GM23338 (cell line): ENCODE results near the gene IMMP2L. TPM values are rescaled to one million over a fixed set of nuclear protein-coding genes. Genes with fewer than 3 reads are reported as not detected.
"Not testable (repeated sequence)": the region's sequence is repeated elsewhere in the genome, so short reads cannot be mapped to it uniquely, and the experiment has no call there.

ENCODE experiments used
- ATAC-seq: fragments of 200-7000 bp; cut with Tn5 transposase; 3 replicates; pipeline ENCODE4 v1.9.1; 2020
- DNase-seq: peaks from one replicate; pipeline ENCODE4 v3.0.0-alpha.2; 2015; ENCODE audit warnings: low spot score
- H2AFZ ChIP-seq: fragments of 200-600 bp; sonication (generic); 2 replicates; pipeline ENCODE4 v1.8.0; 2016; ENCODE audit warnings: antibody characterized with exemption, mild to moderate bottlenecking, moderate library complexity
- H3F3A ChIP-seq: fragments of 200-600 bp; sonication (generic); replicated peaks from 2 replicates; pipeline ENCODE4 v1.8.0; 2017; ENCODE audit warnings: antibody characterized with exemption, mixed run types, low read depth
- H3K27ac ChIP-seq: fragments of 200-600 bp; sonication (generic); 2 replicates; pipeline ENCODE4 v1.6.1; 2016; ENCODE audit warnings: low read depth
- H3K27me3 ChIP-seq: fragments of 200-600 bp; sonication (generic); 2 replicates; pipeline ENCODE4 v1.8.0; 2016; ENCODE audit warnings: mild to moderate bottlenecking, mixed run types, moderate library complexity; ENCODE audit not compliant: insufficient read depth
- H3K36me3 ChIP-seq: fragments of 200-600 bp; sonication (generic); 2 replicates; pipeline ENCODE4 v1.8.0; 2016; ENCODE audit warnings: mild to moderate bottlenecking; ENCODE audit not compliant: insufficient read depth
- H3K4me1 ChIP-seq: fragments of 200-600 bp; sonication (generic); 2 replicates; pipeline ENCODE4 v1.8.0; 2016; ENCODE audit warnings: mild to moderate bottlenecking, moderate library complexity; ENCODE audit not compliant: insufficient read depth
- H3K4me2 ChIP-seq: fragments of 200-600 bp; sonication (generic); 2 replicates; pipeline ENCODE4 v1.7.1; 2017; ENCODE audit warnings: mixed run types
- H3K4me3 ChIP-seq: fragments of 200-600 bp; sonication (generic); 2 replicates; pipeline ENCODE4 v1.6.1; 2016; ENCODE audit warnings: mixed run types
- H3K79me2 ChIP-seq: fragments of 200-600 bp; sonication (generic); replicated peaks from 2 replicates; pipeline ENCODE4 v1.8.0; 2017; ENCODE audit warnings: mild to moderate bottlenecking; ENCODE audit not compliant: insufficient read depth
- H3K9me2 ChIP-seq: fragments of 200-600 bp; sonication (generic); 2 replicates; pipeline ENCODE4 v1.8.0; 2017; ENCODE audit not compliant: insufficient read depth
- H4K20me1 ChIP-seq: fragments of 200-600 bp; sonication (generic); replicated peaks from 2 replicates; pipeline ENCODE4 v1.8.0; 2017; ENCODE audit warnings: mild to moderate bottlenecking; ENCODE audit not compliant: insufficient read depth
- H3K27ac Mint-ChIP-seq: 2 replicates; pipeline ENCODE4 v1.8.0; 2020; ENCODE audit warnings: inconsistent platforms, mild to moderate bottlenecking, moderate library complexity, mixed read lengths
- H3K27me3 Mint-ChIP-seq: 3 replicates; pipeline ENCODE4 v1.8.0; 2022; ENCODE audit warnings: low read depth, mild to moderate bottlenecking, moderate library complexity, mixed read lengths, inconsistent platforms; ENCODE audit not compliant: insufficient read depth, poor library complexity
- H3K36me3 Mint-ChIP-seq: 3 replicates; pipeline ENCODE4 v1.8.0; 2021; ENCODE audit warnings: low read depth, mild to moderate bottlenecking, inconsistent platforms, moderate library complexity, mixed read lengths
- H3K4me1 Mint-ChIP-seq: 3 replicates; pipeline ENCODE4 v1.8.0; 2020; ENCODE audit warnings: mild to moderate bottlenecking, inconsistent platforms, mixed read lengths
- H3K4me3 Mint-ChIP-seq: 3 replicates; pipeline ENCODE4 v1.8.0; 2021; ENCODE audit warnings: moderate library complexity, mild to moderate bottlenecking, inconsistent platforms, mixed read lengths
- H3K9me3 Mint-ChIP-seq: 3 replicates; pipeline ENCODE4 v1.8.0; 2020; ENCODE audit warnings: moderate library complexity, mild to moderate bottlenecking, inconsistent platforms, mixed read lengths
- CREB1 ChIP-seq: fragments of 250-450 bp; sonication (Bioruptor Pico); IDR thresholded peaks from 2 replicates; pipeline ENCODE4 v1.5.0; 2020; ENCODE audit warnings: low read depth, mild to moderate bottlenecking, moderate library complexity
- ETS1 ChIP-seq: IDR thresholded peaks from 2 replicates; pipeline ENCODE4 v1.6.1; 2016; ENCODE audit warnings: antibody characterized with exemption
- NANOG ChIP-seq: IDR thresholded peaks from 2 replicates; pipeline ENCODE4 v1.6.1; 2016; ENCODE audit warnings: antibody characterized with exemption, borderline replicate concordance
- REST ChIP-seq: IDR thresholded peaks from one replicate; pipeline ENCODE4 v1.6.1; 2018; ENCODE audit warnings: antibody characterized with exemption; ENCODE audit not compliant: unreplicated experiment
- ZNF462 ChIP-seq: fragments of 250-450 bp; sonication (Bioruptor Pico); IDR thresholded peaks from 2 replicates; pipeline ENCODE4 v1.5.0; 2020; ENCODE audit warnings: mild to moderate bottlenecking, moderate library complexity
- polyA plus RNA-seq: library from polyadenylated mRNA; unstranded; fragments of >200 nt; fragmentation: Nextera tagmentation; extraction: Ambion mirVana; gene quantifications from 2 replicates; pipeline ENCODE4 v1.2.1, GENCODE V29; 2016
- total RNA-seq: library from RNA; depleted of rRNA; stranded (reverse); fragments of >200 nt; shearing (Covaris generic); gene quantifications from 2 replicates; pipeline ENCODE4 v1.2.3, GENCODE V29; 2014

IMMP2L gene
- total and polyA plus RNA-seq, 2 experiments from 2014 or later = 7.3 to 14.0 TPM

GRCh38 chr7:111586711-111587409 is 24.6 kb upstream of the IMMP2L start (continued):
- TF ChIP-seq ZNF462 (CRISPR knock-in tag) = no peak
- no peak for TF ChIP-seq ETS1
- TF ChIP-seq CREB1 = no peak
- no peak for TF ChIP-seq REST
- TF ChIP-seq NANOG = no peak

- H3K4me2 ChIP-seq, ATAC-seq, H3K27ac ChIP-seq, H3K4me1 Mint-ChIP-seq, H3K27me3 ChIP-seq, H3K4me1 ChIP-seq, H3K27me3 Mint-ChIP-seq, H3K4me3 Mint-ChIP-seq, H4K20me1 ChIP-seq, H3K9me2 ChIP-seq, H3K27ac Mint-ChIP-seq, H3K4me3 ChIP-seq, H2AFZ ChIP-seq, H3F3A ChIP-seq, H3K36me3 Mint-ChIP-seq, DNase-seq, H3K36me3 ChIP-seq, H3K79me2 ChIP-seq: not testable (repeated sequence)
- peaks cover 18% of the 10 kb centered on the region for H3K9me3 Mint-ChIP-seq
These were observed 19.6 kb upstream of the IMMP2L start for GRCh38 chr7:111581784-111582488.

GRCh38 chr7:111581207-111581606 is 18.9 kb upstream of the IMMP2L start:
- DNase-seq, H3K4me1 Mint-ChIP-seq, H3K79me2 ChIP-seq, H3K36me3 Mint-ChIP-seq, H3K9me2 ChIP-seq, H3K4me3 ChIP-seq, H3K27me3 ChIP-seq, H2AFZ ChIP-seq, H3K4me2 ChIP-seq, H3K36me3 ChIP-seq, H3K27me3 Mint-ChIP-seq, H3K27ac ChIP-seq, H3K27ac Mint-ChIP-seq, H3F3A ChIP-seq, ATAC-seq, H3K4me1 ChIP-seq, H3K4me3 Mint-ChIP-seq, H4K20me1 ChIP-seq: not testable (repeated sequence)
- H3K9me3 Mint-ChIP-seq = peaks cover 21% of the 10 kb centered on the region
